Panc1 (cell line): ENCODE measurements around the gene TMEM170B. TPM values are rescaled to one million over a fixed set of nuclear protein-coding genes. Genes with fewer than 3 reads are reported as not detected.
A peak's percentile ranks its signal among the peaks of the same experiment; 100 is the strongest.

Source experiments
- ATAC-seq: fragments of 200-7000 bp; cut with Tn5 transposase; 2 replicates; pipeline ENCODE4 v1.9.1; 2020; ENCODE audit warnings: mild to moderate bottlenecking, moderate library complexity
- BruUV-seq: library from RNA; stranded (reverse); fragments of 400-500 nt; replicated peaks from 2 replicates; lab custom pipeline; 2021; lab: Mats Ljungman, UMichigan
- CTCF ChIA-PET: fragments of 300-600 bp; sonication (Branson Sonifier 250); formaldehyde crosslinking; loops from one replicate; lab custom pipeline; 2022; ENCODE audit warnings: antibody characterized with exemption; lab: Charles Lee
- POLR2A ChIA-PET: fragments of 300-600 bp; sonication (Branson Sonifier 250); formaldehyde crosslinking; loops from one replicate; lab custom pipeline; 2022; ENCODE audit warnings: antibody characterized with exemption; lab: Charles Lee
- DNase-seq: peaks from one replicate; pipeline ENCODE4 v3.0.0-alpha.2; 2010; ENCODE audit warnings: low read depth, low spot score
- H3K27ac ChIP-seq: 2 replicates; pipeline ENCODE4 v1.5.1; 2011; ENCODE audit warnings: mild to moderate bottlenecking, low read length, inconsistent platforms
- H3K27me3 ChIP-seq: fragments of 200-500 bp; sonication (Bioruptor generic); 2 replicates; pipeline ENCODE4 v1.6.0; 2014; ENCODE audit warnings: low read length, inconsistent platforms; ENCODE audit not compliant: control insufficient read depth, insufficient read depth
- H3K36me3 ChIP-seq: fragments of 200-500 bp; sonication (Bioruptor generic); 2 replicates; pipeline ENCODE4 v1.5.1; 2014; ENCODE audit warnings: inconsistent platforms, mild to moderate bottlenecking, low read length, moderate library complexity; ENCODE audit not compliant: control insufficient read depth, insufficient read depth
- H3K4me1 ChIP-seq: 2 replicates; pipeline ENCODE4 v1.5.1; 2011; ENCODE audit warnings: inconsistent platforms, mild to moderate bottlenecking, low read length, moderate library complexity; ENCODE audit not compliant: control insufficient read depth, insufficient read depth
- H3K4me3 ChIP-seq, 2 experiments: 2 replicates each; pipeline ENCODE4 v1.5.1; 2011 to 2012; ENCODE audit warnings: low read depth in 2 of 2, low read length in 2 of 2, mild to moderate bottlenecking in 2 of 2, inconsistent platforms in 1 of 2, moderate library complexity in 1 of 2
- H3K9me3 ChIP-seq: fragments of 200-500 bp; sonication (Bioruptor generic); 2 replicates; pipeline ENCODE4 v1.5.1; 2014; ENCODE audit warnings: low read depth, mild to moderate bottlenecking, inconsistent platforms, low read length, moderate library complexity; ENCODE audit not compliant: control insufficient read depth, insufficient read depth
- POLR2AphosphoS5 ChIP-seq: IDR thresholded peaks from 2 replicates; pipeline ENCODE4 v1.6.1; 2012; ENCODE audit warnings: mild to moderate bottlenecking, low read depth, low read length, moderate library complexity
- SIN3A ChIP-seq: IDR thresholded peaks from 2 replicates; pipeline ENCODE4 v1.6.1; 2012; ENCODE audit warnings: low read depth, mild to moderate bottlenecking, low read length, moderate library complexity, borderline replicate concordance; ENCODE audit not compliant: insufficient read depth
- TCF7L2 ChIP-seq: IDR thresholded peaks from 2 replicates; pipeline ENCODE4 v1.6.1; 2011; ENCODE audit warnings: mild to moderate bottlenecking, low read depth, low read length, inconsistent platforms
- in situ Hi-C: cut with HindIII; loops from 2 replicates; pipeline ENCODE4 v1.10.0; 2016; ENCODE audit warnings: low sequenced_read_pairs, low pct_unique_long_range_greater_than_20kb
- intact Hi-C: fragments of 100-400 bp; cut with micrococcal nuclease; formaldehyde crosslinking; loops from one replicate; pipeline ENCODE4 v1.10.0; 2022; ENCODE audit not compliant: unreplicated experiment
- total RNA-seq: library from RNA; stranded (reverse); gene quantifications from one replicate; pipeline ENCODE4 v1.2.1, GENCODE V29; 2021; ENCODE audit not compliant: unreplicated experiment
- TF ChIP-seq, protein P1 (sequence below), 2 experiments: IDR thresholded peaks; 2 replicates each; pipeline ENCODE4 v1.6.1; 2011 to 2012; ENCODE audit warnings: low read depth in 2 of 2, control low read depth in 1 of 2, low read length in 1 of 2, mild to moderate bottlenecking in 1 of 2, moderate library complexity in 1 of 2; ENCODE audit not compliant: insufficient read depth in 1 of 2
- TF ChIP-seq, protein P2 (sequence below): fragments of 450-650 bp; IDR thresholded peaks from 2 replicates; pipeline ENCODE4 v1.5.1; 2017; ENCODE audit warnings: mild to moderate bottlenecking

TMEM170B gene
- total RNA-seq, 1 experiment from 2014 or later = 1.3 TPM

GRCh38 chr6:11500008-11500407, 37.5 kb upstream of the TMEM170B start:
- BruUV-seq = no TSS peak
- no peaks in the 10 kb centered on the region; the same call in 1 of the 2 replicates for H3K27me3 ChIP-seq
- ChIA-PET POLR2A (no interaction called here), CTCF (no interaction called here)
- TF ChIP-seq POLR2AphosphoS5 (no peak), SIN3A (no peak), TCF7L2 (no peak)
- TF ChIP-seq, protein P1, sequence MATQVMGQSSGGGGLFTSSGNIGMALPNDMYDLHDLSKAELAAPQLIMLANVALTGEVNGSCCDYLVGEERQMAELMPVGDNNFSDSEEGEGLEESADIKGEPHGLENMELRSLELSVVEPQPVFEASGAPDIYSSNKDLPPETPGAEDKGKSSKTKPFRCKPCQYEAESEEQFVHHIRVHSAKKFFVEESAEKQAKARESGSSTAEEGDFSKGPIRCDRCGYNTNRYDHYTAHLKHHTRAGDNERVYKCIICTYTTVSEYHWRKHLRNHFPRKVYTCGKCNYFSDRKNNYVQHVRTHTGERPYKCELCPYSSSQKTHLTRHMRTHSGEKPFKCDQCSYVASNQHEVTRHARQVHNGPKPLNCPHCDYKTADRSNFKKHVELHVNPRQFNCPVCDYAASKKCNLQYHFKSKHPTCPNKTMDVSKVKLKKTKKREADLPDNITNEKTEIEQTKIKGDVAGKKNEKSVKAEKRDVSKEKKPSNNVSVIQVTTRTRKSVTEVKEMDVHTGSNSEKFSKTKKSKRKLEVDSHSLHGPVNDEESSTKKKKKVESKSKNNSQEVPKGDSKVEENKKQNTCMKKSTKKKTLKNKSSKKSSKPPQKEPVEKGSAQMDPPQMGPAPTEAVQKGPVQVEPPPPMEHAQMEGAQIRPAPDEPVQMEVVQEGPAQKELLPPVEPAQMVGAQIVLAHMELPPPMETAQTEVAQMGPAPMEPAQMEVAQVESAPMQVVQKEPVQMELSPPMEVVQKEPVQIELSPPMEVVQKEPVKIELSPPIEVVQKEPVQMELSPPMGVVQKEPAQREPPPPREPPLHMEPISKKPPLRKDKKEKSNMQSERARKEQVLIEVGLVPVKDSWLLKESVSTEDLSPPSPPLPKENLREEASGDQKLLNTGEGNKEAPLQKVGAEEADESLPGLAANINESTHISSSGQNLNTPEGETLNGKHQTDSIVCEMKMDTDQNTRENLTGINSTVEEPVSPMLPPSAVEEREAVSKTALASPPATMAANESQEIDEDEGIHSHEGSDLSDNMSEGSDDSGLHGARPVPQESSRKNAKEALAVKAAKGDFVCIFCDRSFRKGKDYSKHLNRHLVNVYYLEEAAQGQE (IDR thresholded peaks at IDR 0.05; ENCODE audit: insufficient read depth in 1 of 2, low read depth in 2 of 2, low read length in 1 of 2) = no peak
- TF ChIP-seq, protein P2, sequence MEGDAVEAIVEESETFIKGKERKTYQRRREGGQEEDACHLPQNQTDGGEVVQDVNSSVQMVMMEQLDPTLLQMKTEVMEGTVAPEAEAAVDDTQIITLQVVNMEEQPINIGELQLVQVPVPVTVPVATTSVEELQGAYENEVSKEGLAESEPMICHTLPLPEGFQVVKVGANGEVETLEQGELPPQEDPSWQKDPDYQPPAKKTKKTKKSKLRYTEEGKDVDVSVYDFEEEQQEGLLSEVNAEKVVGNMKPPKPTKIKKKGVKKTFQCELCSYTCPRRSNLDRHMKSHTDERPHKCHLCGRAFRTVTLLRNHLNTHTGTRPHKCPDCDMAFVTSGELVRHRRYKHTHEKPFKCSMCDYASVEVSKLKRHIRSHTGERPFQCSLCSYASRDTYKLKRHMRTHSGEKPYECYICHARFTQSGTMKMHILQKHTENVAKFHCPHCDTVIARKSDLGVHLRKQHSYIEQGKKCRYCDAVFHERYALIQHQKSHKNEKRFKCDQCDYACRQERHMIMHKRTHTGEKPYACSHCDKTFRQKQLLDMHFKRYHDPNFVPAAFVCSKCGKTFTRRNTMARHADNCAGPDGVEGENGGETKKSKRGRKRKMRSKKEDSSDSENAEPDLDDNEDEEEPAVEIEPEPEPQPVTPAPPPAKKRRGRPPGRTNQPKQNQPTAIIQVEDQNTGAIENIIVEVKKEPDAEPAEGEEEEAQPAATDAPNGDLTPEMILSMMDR = no peak
- no peak for DNase-seq
- H3K4me1 ChIP-seq = no peaks in the 10 kb centered on the region
- ATAC-seq = 0 out of 2 replicates have a peak, but pooled peaks have one; percentile 55
- H3K9me3 ChIP-seq = no peaks in the 10 kb centered on the region
- H3K4me3 ChIP-seq = no peak overlapping the region
- intact Hi-C loops (no loop called here), in situ Hi-C loops (no loop called here)
- no peaks in the 10 kb centered on the region for H3K36me3 ChIP-seq
- no peak overlapping the region for H3K27ac ChIP-seq

DNA sequence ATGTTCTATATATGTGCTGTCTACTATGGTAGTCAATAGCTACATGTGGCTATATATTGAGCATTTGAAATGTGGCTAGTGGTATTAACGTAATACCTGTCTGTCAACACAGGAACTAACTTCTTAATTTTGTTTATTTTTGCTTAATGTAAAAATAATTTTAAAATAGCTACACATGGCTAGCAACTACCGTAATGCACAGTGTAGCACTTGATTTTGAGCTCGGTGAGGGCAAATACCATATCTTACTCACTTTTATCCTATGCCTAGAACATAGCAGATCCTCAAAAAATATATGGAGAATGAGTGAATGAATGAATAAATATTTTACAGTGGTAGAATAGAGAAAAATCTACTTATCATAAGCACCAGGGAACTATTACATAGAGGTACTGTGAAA, 28.1 kb upstream of the TMEM170B start:
- TF ChIP-seq, protein P1 (IDR thresholded peaks at IDR 0.05; ENCODE audit: insufficient read depth in 1 of 2, low read depth in 2 of 2, low read length in 1 of 2) = no peak
- TF ChIP-seq, protein P2 = no peak
- no peak for TF ChIP-seq TCF7L2
- TF ChIP-seq POLR2AphosphoS5 = no peak
- TF ChIP-seq SIN3A = no peak
- no peaks in the 10 kb centered on the region for H3K4me1 ChIP-seq
- no peaks in the 10 kb centered on the region for H3K27me3 ChIP-seq
- H3K27ac ChIP-seq = no peak overlapping the region
- intact Hi-C loops (no loop called here), in situ Hi-C loops (no loop called here)
- no peak for ATAC-seq
- no TSS peak for BruUV-seq
- no peaks in the 10 kb centered on the region for H3K9me3 ChIP-seq
- H3K36me3 ChIP-seq = no peaks in the 10 kb centered on the region
- DNase-seq = no peak
- H3K4me3 ChIP-seq = no peak overlapping the region
- ChIA-PET CTCF (no interaction called here), POLR2A (no interaction called here)
